HG03280 (cell line): ENCODE measurements around the gene RGS19.
A peak's percentile ranks its signal among the peaks of the same experiment; 100 is the strongest.

Source experiments
- ATAC-seq: cut with Tn5 transposase; IDR thresholded peaks from one replicate; pipeline ENCODE4 v1.9.1; 2021; ENCODE audit warnings: mild to moderate bottlenecking, moderate library complexity; ENCODE audit not compliant: unreplicated experiment

Gene RGS19

GRCh38 chr20:64050261-64051032 is 28.9 kb downstream of the RGS19 start:
- no peak for ATAC-seq

GRCh38 chr20:64049878-64050260 is 29.4 kb downstream of the RGS19 start:
- ATAC-seq = no peak

GRCh38 chr20:64049060-64049877 is 30.0 kb downstream of the RGS19 start, which contains the start of gene SOX18:
Gene SOX18 (minus strand): TSS chr20:64049639. CDS start chr20:64049516, 123 bp downstream.
- ATAC-seq = no peak

- no peak for ATAC-seq
These were observed 30.8 kb downstream of the RGS19 start for GRCh38 chr20:64048402-64049044.

GRCh38 chr20:64047968-64048401 is 31.3 kb downstream of the RGS19 start:
- no peak for ATAC-seq

- no peak for ATAC-seq
These were observed 32.3 kb downstream of the RGS19 start for GRCh38 chr20:64047046-64047389.

- ATAC-seq = no peak
These were observed 33.8 kb downstream of the RGS19 start for GRCh38 chr20:64045346-64046011.

- ATAC-seq = no peak
These were observed 34.7 kb downstream of the RGS19 start for GRCh38 chr20:64044484-64045247.

GRCh38 chr20:64043768-64044167 is 35.5 kb downstream of the RGS19 start:
- no peak for ATAC-seq

- ATAC-seq = no peak
These were observed 37.1 kb downstream of the RGS19 start for GRCh38 chr20:64042054-64042781.

- no peak for ATAC-seq
These were observed 37.6 kb downstream of the RGS19 start for GRCh38 chr20:64041781-64042053.

GRCh38 chr20:64041040-64041780 is 38.1 kb downstream of the RGS19 start:
- no peak for ATAC-seq

- ATAC-seq = no peak
These were observed 38.9 kb downstream of the RGS19 start for GRCh38 chr20:64040231-64041039.

GRCh38 chr20:64039293-64040160 is 39.8 kb downstream of the RGS19 start:
- ATAC-seq = no peak

GRCh38 chr20:64038565-64039292 is 40.6 kb downstream of the RGS19 start:
- peak; percentile 43 for ATAC-seq

- peak; percentile 29 for ATAC-seq
These were observed 41.1 kb downstream of the RGS19 start for GRCh38 chr20:64038224-64038564.
